DND-41 (cell line): Measurements from ENCODE around the gene IREB2.

ENCODE experiments used
- EZH2 ChIP-seq: IDR thresholded peaks from 3 replicates; pipeline ENCODE4 v1.6.1; 2012; ENCODE audit warnings: borderline replicate concordance, low read depth, mild to moderate bottlenecking, moderate library complexity, low read length, inconsistent platforms; ENCODE audit not compliant: severe bottlenecking
- TF ChIP-seq, protein P1 (sequence below): IDR thresholded peaks from 2 replicates; pipeline ENCODE4 v1.5.1; 2012; ENCODE audit warnings: borderline replicate concordance, low read length, moderate library complexity, mild to moderate bottlenecking; ENCODE audit not compliant: poor library complexity, severe bottlenecking; ENCODE audit errors: extremely low read depth

GRCh38 chr15:78404125-78404524 lies 33.9 kb upstream of the IREB2 start:
- no peak for TF ChIP-seq EZH2
- TF ChIP-seq, protein P1, sequence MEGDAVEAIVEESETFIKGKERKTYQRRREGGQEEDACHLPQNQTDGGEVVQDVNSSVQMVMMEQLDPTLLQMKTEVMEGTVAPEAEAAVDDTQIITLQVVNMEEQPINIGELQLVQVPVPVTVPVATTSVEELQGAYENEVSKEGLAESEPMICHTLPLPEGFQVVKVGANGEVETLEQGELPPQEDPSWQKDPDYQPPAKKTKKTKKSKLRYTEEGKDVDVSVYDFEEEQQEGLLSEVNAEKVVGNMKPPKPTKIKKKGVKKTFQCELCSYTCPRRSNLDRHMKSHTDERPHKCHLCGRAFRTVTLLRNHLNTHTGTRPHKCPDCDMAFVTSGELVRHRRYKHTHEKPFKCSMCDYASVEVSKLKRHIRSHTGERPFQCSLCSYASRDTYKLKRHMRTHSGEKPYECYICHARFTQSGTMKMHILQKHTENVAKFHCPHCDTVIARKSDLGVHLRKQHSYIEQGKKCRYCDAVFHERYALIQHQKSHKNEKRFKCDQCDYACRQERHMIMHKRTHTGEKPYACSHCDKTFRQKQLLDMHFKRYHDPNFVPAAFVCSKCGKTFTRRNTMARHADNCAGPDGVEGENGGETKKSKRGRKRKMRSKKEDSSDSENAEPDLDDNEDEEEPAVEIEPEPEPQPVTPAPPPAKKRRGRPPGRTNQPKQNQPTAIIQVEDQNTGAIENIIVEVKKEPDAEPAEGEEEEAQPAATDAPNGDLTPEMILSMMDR = no peak
